PFSK-1 (cell line): Measurements from ENCODE around the gene SLC35G3. TPM values are rescaled to one million over a fixed set of nuclear protein-coding genes. Genes with fewer than 3 reads are reported as not detected.
A peak's percentile ranks its signal among the peaks of the same experiment; 100 is the strongest.
"Not testable (repeated sequence)": the region's sequence is repeated elsewhere in the genome, so short reads cannot be mapped to it uniquely, and the experiment has no call there.

Source experiments
- FOXP2 ChIP-seq: optimal IDR thresholded peaks from 2 replicates; pipeline ENCODE3; 2011; ENCODE audit warnings: borderline replicate concordance, control low read depth, inconsistent platforms; ENCODE audit not compliant: insufficient read depth; ENCODE audit errors: extremely low read length, extremely low read depth
- POLR2AphosphoS5 ChIP-seq: IDR thresholded peaks from 2 replicates; pipeline ENCODE4 v1.6.1; 2012; ENCODE audit warnings: low read depth, mild to moderate bottlenecking, control low read depth, low read length, moderate library complexity
- REST ChIP-seq, 2 experiments: IDR thresholded peaks; 2 replicates each; pipeline versions ENCODE4 v1.6.1 to v1.8.0; 2011 to 2012; ENCODE audit warnings: low read depth in 2 of 2, low read length in 2 of 2, control low read depth in 1 of 2, inconsistent platforms in 1 of 2, mild to moderate bottlenecking in 1 of 2, moderate library complexity in 1 of 2; ENCODE audit not compliant: insufficient read depth in 1 of 2
- SIN3A ChIP-seq: IDR thresholded peaks from 2 replicates; pipeline ENCODE4 v1.6.1; 2012; ENCODE audit warnings: mild to moderate bottlenecking, low read length, moderate library complexity, borderline replicate concordance; ENCODE audit not compliant: insufficient read depth
- TAF1 ChIP-seq: IDR thresholded peaks from 2 replicates; pipeline ENCODE4 v1.6.1; 2012; ENCODE audit warnings: low read length, control low read depth, borderline replicate concordance; ENCODE audit not compliant: insufficient read depth
- polyA plus RNA-seq: library from polyadenylated mRNA; unstranded; fragments of >200 nt; gene quantifications from one replicate; pipeline ENCODE4 v1.2.1, GENCODE V29; 2012; ENCODE audit warnings: low read depth, missing spikeins; ENCODE audit not compliant: insufficient read length

The SLC35G3 gene
- polyA plus RNA-seq, result not detected

GRCh38 chr17:35194001-35194400, at the start of gene SLC35G3:
Gene SLC35G3, minus strand, starts transcription at chr17:35194393. Its CDS starts 86 bp downstream, at chr17:35194307.
- not testable (repeated sequence) for TF ChIP-seq FOXP2, SIN3A, POLR2AphosphoS5

GRCh38 chr17:35243561-35244340, 49.6 kb upstream of the SLC35G3 start:
- TF ChIP-seq SIN3A (0 out of 2 replicates have a peak, but pooled peaks have one; percentile 15), TAF1 (no peak)

- TF ChIP-seq POLR2AphosphoS5, result peak; percentile 83
- TF ChIP-seq TAF1, result 0 out of 2 replicates have a peak, but pooled peaks have one; percentile 35
- TF ChIP-seq FOXP2, result peak; percentile 65
- TF ChIP-seq SIN3A, result 0 out of 2 replicates have a peak, but pooled peaks have one; percentile 34
- peak in 1 of 2 experiments; percentile 56; a peak in 1 of 4 replicates for TF ChIP-seq REST (IDR thresholded peaks at IDR 0.05; ENCODE audit: insufficient read depth in 1 of 2, low read depth in 2 of 2, low read length in 2 of 2)
Observed at GRCh38 chr17:35242805-35243560, 48.8 kb upstream of the SLC35G3 start, which contains the start of gene SLFN5. Gene SLFN5, plus strand, starts transcription at chr17:35243072. Its CDS starts 15,619 bp downstream, at chr17:35258691.

- TF ChIP-seq REST (IDR thresholded peaks at IDR 0.05; ENCODE audit: insufficient read depth in 1 of 2, low read depth in 2 of 2, low read length in 2 of 2) (no peak), FOXP2 (no peak), SIN3A (no peak), POLR2AphosphoS5 (no peak), TAF1 (no peak)
Observed at GRCh38 chr17:35242158-35242804, 48.1 kb upstream of the SLC35G3 start.

GRCh38 chr17:35241520-35241919, 47.3 kb upstream of the SLC35G3 start:
- TF ChIP-seq SIN3A, result no peak
- TF ChIP-seq POLR2AphosphoS5, result no peak
- no peak for TF ChIP-seq FOXP2
- no peak for TF ChIP-seq TAF1
- TF ChIP-seq REST (IDR thresholded peaks at IDR 0.05; ENCODE audit: insufficient read depth in 1 of 2, low read depth in 2 of 2, low read length in 2 of 2), result no peak
